Keratinocyte (primary cell): ENCODE data around the gene KIAA0825. TPM values are rescaled to one million over a fixed set of nuclear protein-coding genes. Genes with fewer than 3 reads are reported as not detected.

Source experiments
- DNase-seq: peaks from one replicate; pipeline ENCODE4 v3.0.0-alpha.2; 2011; ENCODE audit warnings: low read depth, missing footprints, low spot score
- FAIRE-seq: peaks from 2 replicates; lab custom pipeline; 2011; peaks lifted over from hg19 to GRCh38; lab: Jason Lieb, UNC
- H2AFZ ChIP-seq: 2 replicates; pipeline ENCODE4 v1.6.0; 2012; ENCODE audit warnings: low read length, control low read depth, inconsistent platforms; ENCODE audit not compliant: control insufficient read depth
- H3K27ac ChIP-seq: 2 replicates; pipeline ENCODE4 v1.5.1; 2011; ENCODE audit warnings: low read length; ENCODE audit not compliant: control insufficient read depth, insufficient read depth
- H3K27me3 ChIP-seq: 3 replicates; pipeline ENCODE4 v1.6.0; 2011; ENCODE audit warnings: low read length; ENCODE audit not compliant: control insufficient read depth, insufficient read depth; ENCODE audit errors: extremely low read depth
- H3K36me3 ChIP-seq, 2 experiments: 2 replicates in 1 of 2; 3 replicates in 1 of 2; pipeline ENCODE4 v1.5.1; 2011; ENCODE audit warnings: low read length in 2 of 2, mild to moderate bottlenecking in 1 of 2; ENCODE audit not compliant: control insufficient read depth in 2 of 2, insufficient read depth in 2 of 2; ENCODE audit errors: extremely low read depth in 1 of 2
- H3K4me1 ChIP-seq: 3 replicates; pipeline ENCODE4 v1.5.1; 2011; ENCODE audit warnings: low read length; ENCODE audit not compliant: control insufficient read depth, insufficient read depth; ENCODE audit errors: extremely low read depth
- H3K4me2 ChIP-seq: 3 replicates; pipeline ENCODE4 v1.6.0; 2011; ENCODE audit warnings: low read depth, low read length; ENCODE audit not compliant: control insufficient read depth, insufficient read depth; ENCODE audit errors: extremely low read depth
- H3K4me3 ChIP-seq, 3 experiments: fragments of 200-600 bp in 1 of 3; sonication (generic) in 1 of 3; 2 replicates in 2 of 3; 3 replicates in 1 of 3; pipeline ENCODE4 v1.5.1; 2011 to 2016; ENCODE audit warnings: low read length in 3 of 3, mild to moderate bottlenecking in 3 of 3, control low read depth in 2 of 3, inconsistent platforms in 1 of 3, low read depth in 1 of 3, mixed read lengths in 1 of 3, mixed run types in 1 of 3, moderate library complexity in 1 of 3; ENCODE audit not compliant: control insufficient read depth in 2 of 3, insufficient read depth in 2 of 3; ENCODE audit errors: extremely low read depth in 1 of 3
- H3K79me2 ChIP-seq: 2 replicates; pipeline ENCODE4 v1.6.0; 2012; ENCODE audit warnings: low read length; ENCODE audit not compliant: control insufficient read depth, insufficient read depth
- H3K9ac ChIP-seq: 3 replicates; pipeline ENCODE4 v1.6.0; 2011; ENCODE audit warnings: low read length; ENCODE audit not compliant: control insufficient read depth, insufficient read depth; ENCODE audit errors: extremely low read depth
- H3K9me1 ChIP-seq: 3 replicates; pipeline ENCODE4 v1.6.0; 2011; ENCODE audit warnings: low read length; ENCODE audit not compliant: control insufficient read depth, insufficient read depth; ENCODE audit errors: extremely low read depth
- H3K9me3 ChIP-seq: 2 replicates; pipeline ENCODE4 v1.5.1; 2012; ENCODE audit warnings: low read depth, low read length; ENCODE audit not compliant: control insufficient read depth
- H4K20me1 ChIP-seq: 3 replicates; pipeline ENCODE4 v1.6.0; 2011; ENCODE audit warnings: low read length; ENCODE audit not compliant: control insufficient read depth, insufficient read depth; ENCODE audit errors: extremely low read depth
- EZH2 ChIP-seq: IDR thresholded peaks from one replicate; pipeline ENCODE4 v1.6.1; 2012; ENCODE audit warnings: inconsistent platforms, mild to moderate bottlenecking, low read length, moderate library complexity
- dilution Hi-C: fragments of 300-500 bp; cut with MboI; formaldehyde crosslinking; loops from one replicate; pipeline ENCODE4 v1.7.0; 2020; ENCODE audit warnings: low sequenced_read_pairs; ENCODE audit not compliant: extremely low pct_ligation_motif_present
- polyA plus RNA-seq, 5 experiments: library from polyadenylated mRNA; depleted of rRNA in 3 of 5; stranded (reverse) in 3 of 5; stranded (forward) in 1 of 5; unstranded in 1 of 5; fragments of >200 nt; gene quantifications; 1 replicate in 1 of 5; 2 replicates in 3 of 5; 3 replicates in 1 of 5; pipeline versions ENCODE4 v1.2.1 to v1.2.3, GENCODE V29; 2011 to 2012; ENCODE audit warnings: missing spikeins in 2 of 5, low read depth in 1 of 5, low replicate concordance in 1 of 5
- TF ChIP-seq, protein P1 (sequence below), 3 experiments: IDR thresholded peaks in 1 of 3; conservative IDR thresholded peaks in 1 of 3; optimal IDR thresholded peaks in 1 of 3; 2 replicates in 2 of 3; 3 replicates in 1 of 3; pipeline versions ENCODE3 to v1.5.1; 2011; ENCODE audit warnings: low read length in 3 of 3, mild to moderate bottlenecking in 3 of 3, moderate library complexity in 2 of 3, control low read depth in 1 of 3, inconsistent platforms in 1 of 3; ENCODE audit not compliant: insufficient read depth in 2 of 3; ENCODE audit errors: extremely low read depth in 1 of 3

Gene KIAA0825
- polyA plus RNA-seq, 1 donor (not counting 4 experiments of a cell fraction or from before 2014, with no cell fraction given): 1.2 TPM

DNA sequence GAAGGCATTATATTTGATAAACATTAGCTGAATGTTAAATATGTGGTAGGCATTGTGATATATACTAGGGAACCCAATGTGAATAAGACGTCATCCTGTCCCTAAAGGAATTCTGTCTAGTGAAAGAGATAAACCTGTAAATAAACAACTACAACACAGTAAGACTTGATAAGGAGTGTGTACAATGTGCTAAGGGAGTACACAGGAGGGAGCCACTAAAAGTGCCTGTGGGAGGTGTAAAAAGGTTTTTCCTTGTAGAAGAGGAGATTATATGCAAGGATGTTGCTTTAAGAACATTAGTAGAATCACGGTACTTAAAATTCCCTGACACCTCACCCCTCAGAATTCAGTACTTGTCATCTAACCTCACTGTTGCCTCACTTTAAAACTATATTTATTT, 91.7 kb downstream of the KIAA0825 start:
- Histone ChIP-seq H3K9me1 (no peaks in the 10 kb centered on the region), H3K27ac (no peak overlapping the region), H3K36me3 (no peaks in the 10 kb centered on the region), H3K9ac (no peak overlapping the region), H3K9me3 (no peaks in the 10 kb centered on the region), H3K79me2 (no peaks in the 10 kb centered on the region), H3K4me1 (no peaks in the 10 kb centered on the region), H2AFZ (no peak overlapping the region), H4K20me1 (no peaks in the 10 kb centered on the region), H3K27me3 (no peaks in the 10 kb centered on the region), H3K4me3 (no peak overlapping the region), H3K4me2 (no peak overlapping the region)
- DNase-seq: no peak
- no peak for TF ChIP-seq EZH2
- TF ChIP-seq, protein P1, sequence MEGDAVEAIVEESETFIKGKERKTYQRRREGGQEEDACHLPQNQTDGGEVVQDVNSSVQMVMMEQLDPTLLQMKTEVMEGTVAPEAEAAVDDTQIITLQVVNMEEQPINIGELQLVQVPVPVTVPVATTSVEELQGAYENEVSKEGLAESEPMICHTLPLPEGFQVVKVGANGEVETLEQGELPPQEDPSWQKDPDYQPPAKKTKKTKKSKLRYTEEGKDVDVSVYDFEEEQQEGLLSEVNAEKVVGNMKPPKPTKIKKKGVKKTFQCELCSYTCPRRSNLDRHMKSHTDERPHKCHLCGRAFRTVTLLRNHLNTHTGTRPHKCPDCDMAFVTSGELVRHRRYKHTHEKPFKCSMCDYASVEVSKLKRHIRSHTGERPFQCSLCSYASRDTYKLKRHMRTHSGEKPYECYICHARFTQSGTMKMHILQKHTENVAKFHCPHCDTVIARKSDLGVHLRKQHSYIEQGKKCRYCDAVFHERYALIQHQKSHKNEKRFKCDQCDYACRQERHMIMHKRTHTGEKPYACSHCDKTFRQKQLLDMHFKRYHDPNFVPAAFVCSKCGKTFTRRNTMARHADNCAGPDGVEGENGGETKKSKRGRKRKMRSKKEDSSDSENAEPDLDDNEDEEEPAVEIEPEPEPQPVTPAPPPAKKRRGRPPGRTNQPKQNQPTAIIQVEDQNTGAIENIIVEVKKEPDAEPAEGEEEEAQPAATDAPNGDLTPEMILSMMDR (optimal IDR thresholded peaks at IDR 0.05 in 1 of 3, IDR thresholded peaks at IDR 0.05 in 1 of 3, conservative IDR thresholded peaks at IDR 0.05 in 1 of 3; ENCODE audit: extremely low read depth in 1 of 3, insufficient read depth in 2 of 3, low read length in 3 of 3): no peak
- no peak for FAIRE-seq
- dilution Hi-C loops: no loop called here

DNA sequence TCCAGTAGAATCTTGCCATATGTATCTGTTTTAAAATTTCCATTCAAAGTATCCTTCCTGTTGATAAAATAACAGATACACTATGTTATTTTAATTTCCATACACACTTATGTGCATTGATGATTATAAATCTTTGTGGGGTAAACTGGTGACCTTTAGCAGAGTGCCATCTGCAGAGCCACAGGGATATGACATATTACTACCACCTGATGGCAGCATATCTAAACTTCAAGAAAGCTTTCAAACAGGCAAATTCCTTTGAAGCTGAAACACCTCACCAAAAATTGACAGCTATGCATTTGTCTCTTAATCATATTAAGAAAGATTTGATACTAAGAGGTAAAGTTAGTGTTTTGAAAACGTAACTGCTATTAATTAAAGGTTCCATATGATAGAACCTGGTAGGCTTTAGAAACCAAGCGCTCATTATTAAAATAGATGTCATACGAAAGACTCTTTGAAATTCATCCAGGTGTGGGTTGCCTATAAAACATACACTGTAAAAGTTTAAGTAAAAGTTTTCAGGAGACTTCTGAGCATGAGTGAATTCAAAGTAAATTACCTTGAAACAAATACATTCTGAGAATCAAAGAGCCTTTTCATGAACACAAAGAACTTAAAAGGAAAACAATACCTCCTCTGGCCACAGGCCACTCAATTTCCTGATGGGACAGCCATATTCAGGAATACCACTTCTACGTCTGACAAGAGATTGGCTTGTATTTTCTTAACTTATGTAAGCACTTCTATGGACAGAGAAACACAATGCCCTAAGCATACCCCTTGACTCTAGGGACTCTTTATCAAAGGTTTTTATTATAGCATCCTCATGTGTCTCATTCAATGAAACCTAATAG, 93.3 kb downstream of the KIAA0825 start:
- H3K4me3 ChIP-seq: no peak overlapping the region
- DNase-seq (no peak), FAIRE-seq (peak; percentile 85)

More for the DNA sequence above, 93.3 kb downstream of the KIAA0825 start:
- Histone ChIP-seq H3K4me2 (no peak overlapping the region), H3K79me2 (no peaks in the 10 kb centered on the region), H3K4me1 (no peaks in the 10 kb centered on the region), H3K27ac (no peak overlapping the region), H3K27me3 (no peaks in the 10 kb centered on the region), H3K9me3 (no peaks in the 10 kb centered on the region), H3K9ac (no peak overlapping the region), H2AFZ (no peak overlapping the region), H3K9me1 (no peaks in the 10 kb centered on the region), H3K36me3 (no peaks in the 10 kb centered on the region), H4K20me1 (no peaks in the 10 kb centered on the region)
- dilution Hi-C loops: no loop called here
- TF ChIP-seq, protein P1 (optimal IDR thresholded peaks at IDR 0.05 in 1 of 3, IDR thresholded peaks at IDR 0.05 in 1 of 3, conservative IDR thresholded peaks at IDR 0.05 in 1 of 3; ENCODE audit: extremely low read depth in 1 of 3, insufficient read depth in 2 of 3, low read length in 3 of 3): peak; percentile 49 to 51 (median 50)
- TF ChIP-seq EZH2: no peak
